Measurements from ENCODE around the gene PGM1.

Gene PGM1

GRCh38 chr1:63611231-63611630 is 18.0 kb downstream of the PGM1 start:
- Mint-ChIP-seq H3K36me3 (ENCODE audit: insufficient read depth) (peaks cover 2% of the 10 kb centered on the region), H3K4me1 (ENCODE audit: low read depth in 2 of 2) (peaks cover 9 to 10% of the 10 kb centered on the region in 2 donors), H3K9me3 (no peaks in the 10 kb centered on the region), H3K4me3 (no peak overlapping the region), H3K27me3 (no peaks in the 10 kb centered on the region), H3K27ac (no peak overlapping the region)
- ATAC-seq (replicated peaks) (no peak), DNase-seq (no peak)

GRCh38 chr1:63612564-63612963 is 19.4 kb downstream of the PGM1 start:
- ATAC-seq (replicated peaks) (no peak), DNase-seq (no peak)
- H3K27me3 Mint-ChIP-seq, result no peaks in the 10 kb centered on the region
- no peak overlapping the region for H3K4me3 Mint-ChIP-seq
- H3K9me3 Mint-ChIP-seq, result no peaks in the 10 kb centered on the region
- no peaks in the 10 kb centered on the region for H3K36me3 Mint-ChIP-seq (ENCODE audit: insufficient read depth)
- peaks cover 9 to 14% of the 10 kb centered on the region in 2 donors for H3K4me1 Mint-ChIP-seq (ENCODE audit: low read depth in 2 of 2)
- peak overlapping the region in 1 of 2 donors; percentile 22 for H3K27ac Mint-ChIP-seq

GRCh38 chr1:63612971-63613370 is 19.8 kb downstream of the PGM1 start:
- Mint-ChIP-seq H3K4me3 (no peak overlapping the region), H3K4me1 (ENCODE audit: low read depth in 2 of 2) (peaks cover 9 to 11% of the 10 kb centered on the region in 2 donors), H3K27me3 (no peaks in the 10 kb centered on the region), H3K9me3 (no peaks in the 10 kb centered on the region), H3K27ac (peak overlapping the region in 1 of 2 donors; percentile 11), H3K36me3 (ENCODE audit: insufficient read depth) (no peaks in the 10 kb centered on the region)
- DNase-seq (no peak), ATAC-seq (replicated peaks) (no peak)

- Mint-ChIP-seq H3K27ac (no peak overlapping the region), H3K36me3 (ENCODE audit: insufficient read depth) (no peaks in the 10 kb centered on the region), H3K4me3 (no peak overlapping the region), H3K4me1 (ENCODE audit: low read depth in 2 of 2) (peaks cover 6 to 10% of the 10 kb centered on the region in 2 donors), H3K27me3 (no peaks in the 10 kb centered on the region), H3K9me3 (no peaks in the 10 kb centered on the region)
- ATAC-seq (replicated peaks) (peak; percentile 77), DNase-seq (peak; percentile 69 to 76 (median 75))
These were observed 22.7 kb downstream of the PGM1 start for GRCh38 chr1:63615768-63616420.

- no peaks in the 10 kb centered on the region for H3K36me3 Mint-ChIP-seq (ENCODE audit: insufficient read depth)
- DNase-seq (no peak), ATAC-seq (replicated peaks) (no peak)
- no peak overlapping the region for H3K27ac Mint-ChIP-seq
- no peaks in the 10 kb centered on the region for H3K9me3 Mint-ChIP-seq
- H3K4me3 Mint-ChIP-seq, result no peak overlapping the region
- peaks cover 6 to 11% of the 10 kb centered on the region in 2 donors for H3K4me1 Mint-ChIP-seq (ENCODE audit: low read depth in 2 of 2)
- no peaks in the 10 kb centered on the region for H3K27me3 Mint-ChIP-seq
These were observed 24.2 kb downstream of the PGM1 start for GRCh38 chr1:63617450-63617849.

- no peaks in the 10 kb centered on the region for H3K27me3 Mint-ChIP-seq
- peaks cover 3 to 11% of the 10 kb centered on the region in 2 donors for H3K4me1 Mint-ChIP-seq (ENCODE audit: low read depth in 2 of 2)
- no peaks in the 10 kb centered on the region for H3K36me3 Mint-ChIP-seq (ENCODE audit: insufficient read depth)
- H3K4me3 Mint-ChIP-seq, result no peak overlapping the region
- no peak for DNase-seq
- no peak for ATAC-seq (replicated peaks)
- H3K9me3 Mint-ChIP-seq, result no peaks in the 10 kb centered on the region
- H3K27ac Mint-ChIP-seq, result no peak overlapping the region
These were observed 24.8 kb downstream of the PGM1 start for GRCh38 chr1:63618011-63618410.

- Mint-ChIP-seq H3K4me3 (no peak overlapping the region), H3K27me3 (no peaks in the 10 kb centered on the region), H3K9me3 (no peaks in the 10 kb centered on the region), H3K4me1 (ENCODE audit: low read depth in 2 of 2) (peaks cover 9 to 13% of the 10 kb centered on the region in 2 donors), H3K36me3 (ENCODE audit: insufficient read depth) (no peaks in the 10 kb centered on the region), H3K27ac (no peak overlapping the region)
- ATAC-seq (replicated peaks) (no peak), DNase-seq (no peak)
These were observed 26.3 kb downstream of the PGM1 start for GRCh38 chr1:63619558-63619957.

GRCh38 chr1:63620671-63621070 is 27.5 kb downstream of the PGM1 start:
- no peak for ATAC-seq (replicated peaks)
- Mint-ChIP-seq H3K27me3 (no peaks in the 10 kb centered on the region), H3K4me1 (ENCODE audit: low read depth in 2 of 2) (peaks cover 13% of the 10 kb centered on the region in 2 donors), H3K9me3 (no peaks in the 10 kb centered on the region), H3K36me3 (ENCODE audit: insufficient read depth) (no peaks in the 10 kb centered on the region), H3K27ac (no peak overlapping the region), H3K4me3 (no peak overlapping the region)
- no peak for DNase-seq

- no peak overlapping the region for H3K27ac Mint-ChIP-seq
- DNase-seq (no peak), ATAC-seq (replicated peaks) (no peak)
- H3K36me3 Mint-ChIP-seq (ENCODE audit: insufficient read depth), result no peaks in the 10 kb centered on the region
- H3K27me3 Mint-ChIP-seq, result no peaks in the 10 kb centered on the region
- no peak overlapping the region for H3K4me3 Mint-ChIP-seq
- no peaks in the 10 kb centered on the region for H3K9me3 Mint-ChIP-seq
- peaks cover 10 to 14% of the 10 kb centered on the region in 2 donors for H3K4me1 Mint-ChIP-seq (ENCODE audit: low read depth in 2 of 2)
These were observed 27.9 kb downstream of the PGM1 start for GRCh38 chr1:63621075-63621474.

GRCh38 chr1:63621698-63622097 is 28.5 kb downstream of the PGM1 start:
- Mint-ChIP-seq H3K4me1 (ENCODE audit: low read depth in 2 of 2) (peaks cover 10 to 14% of the 10 kb centered on the region in 2 donors), H3K27me3 (no peaks in the 10 kb centered on the region), H3K9me3 (no peaks in the 10 kb centered on the region), H3K27ac (no peak overlapping the region), H3K4me3 (no peak overlapping the region), H3K36me3 (ENCODE audit: insufficient read depth) (no peaks in the 10 kb centered on the region)
- no peak for DNase-seq
- ATAC-seq (replicated peaks), result no peak

GRCh38 chr1:63622849-63623566 is 29.8 kb downstream of the PGM1 start:
- Mint-ChIP-seq H3K4me1 (ENCODE audit: low read depth in 2 of 2) (peaks cover 6 to 18% of the 10 kb centered on the region in 2 donors), H3K36me3 (ENCODE audit: insufficient read depth) (no peaks in the 10 kb centered on the region), H3K27me3 (no peaks in the 10 kb centered on the region), H3K27ac (peak overlapping the region in 1 of 2 donors; percentile 59), H3K9me3 (no peaks in the 10 kb centered on the region), H3K4me3 (no peak overlapping the region)
- no peak for ATAC-seq (replicated peaks)
- no peak for DNase-seq

GRCh38 chr1:63623952-63624351 is 30.7 kb downstream of the PGM1 start:
- no peak for DNase-seq
- Mint-ChIP-seq H3K36me3 (ENCODE audit: insufficient read depth) (no peaks in the 10 kb centered on the region), H3K9me3 (no peaks in the 10 kb centered on the region), H3K4me3 (no peak overlapping the region), H3K27ac (peak overlapping the region in 1 of 2 donors; percentile 59), H3K27me3 (no peaks in the 10 kb centered on the region), H3K4me1 (ENCODE audit: low read depth in 2 of 2) (peaks cover 6 to 18% of the 10 kb centered on the region in 2 donors)
- ATAC-seq (replicated peaks), result no peak

GRCh38 chr1:63624911-63625310 is 31.7 kb downstream of the PGM1 start:
- H3K27ac Mint-ChIP-seq, result no peak overlapping the region
- no peaks in the 10 kb centered on the region for H3K36me3 Mint-ChIP-seq (ENCODE audit: insufficient read depth)
- ATAC-seq (replicated peaks) (no peak), DNase-seq (no peak)
- H3K9me3 Mint-ChIP-seq, result no peaks in the 10 kb centered on the region
- peaks cover 3 to 18% of the 10 kb centered on the region in 2 donors for H3K4me1 Mint-ChIP-seq (ENCODE audit: low read depth in 2 of 2)
- no peak overlapping the region for H3K4me3 Mint-ChIP-seq
- no peaks in the 10 kb centered on the region for H3K27me3 Mint-ChIP-seq

GRCh38 chr1:63626222-63626621 is 33.0 kb downstream of the PGM1 start:
- ATAC-seq (replicated peaks) (no peak), DNase-seq (no peak)
- Mint-ChIP-seq H3K4me3 (no peak overlapping the region), H3K9me3 (no peaks in the 10 kb centered on the region), H3K4me1 (ENCODE audit: low read depth in 2 of 2) (peaks cover 2 to 18% of the 10 kb centered on the region in 2 donors), H3K27ac (no peak overlapping the region), H3K36me3 (ENCODE audit: insufficient read depth) (no peaks in the 10 kb centered on the region), H3K27me3 (no peaks in the 10 kb centered on the region)

Data from effector memory CD8-positive, alpha-beta T cell (primary cell).